Stimulated activated effector memory CD8-positive, alpha-beta T cell treated with anti-CD3 and anti-CD28 coated beads, Interleukin-12 subunit alpha, Interleukin-12 subunit beta, amount 100 ng/mL, for 72 hours (primary cell): ENCODE measurements around the gene COL13A1.

Experiments used
- ATAC-seq: fragments of 150-1000 bp; cut with Tn5 transposase; 2 replicates; pipeline ENCODE4 v1.10.0; 2021
- DNase-seq, 2 donors: peaks; one replicate each; pipeline ENCODE4 v3.0.0; 2021 to 2022; ENCODE audit warnings: low spot score in 2 of 2
- H3K27ac Mint-ChIP-seq: one replicate; pipeline ENCODE4 v1.8.0; 2022; ENCODE audit warnings: mild to moderate bottlenecking, mixed read lengths
- H3K36me3 Mint-ChIP-seq: one replicate; pipeline ENCODE4 v1.8.0; 2022; ENCODE audit warnings: mild to moderate bottlenecking, mixed read lengths
- H3K4me1 Mint-ChIP-seq: one replicate; pipeline ENCODE4 v1.8.0; 2022; ENCODE audit warnings: mixed read lengths
- H3K4me3 Mint-ChIP-seq: one replicate; pipeline ENCODE4 v1.8.0; 2022; ENCODE audit warnings: mild to moderate bottlenecking, mixed read lengths
- H3K9me3 Mint-ChIP-seq: one replicate; pipeline ENCODE4 v1.8.0; 2022; ENCODE audit warnings: mixed read lengths

Gene COL13A1

DNA sequence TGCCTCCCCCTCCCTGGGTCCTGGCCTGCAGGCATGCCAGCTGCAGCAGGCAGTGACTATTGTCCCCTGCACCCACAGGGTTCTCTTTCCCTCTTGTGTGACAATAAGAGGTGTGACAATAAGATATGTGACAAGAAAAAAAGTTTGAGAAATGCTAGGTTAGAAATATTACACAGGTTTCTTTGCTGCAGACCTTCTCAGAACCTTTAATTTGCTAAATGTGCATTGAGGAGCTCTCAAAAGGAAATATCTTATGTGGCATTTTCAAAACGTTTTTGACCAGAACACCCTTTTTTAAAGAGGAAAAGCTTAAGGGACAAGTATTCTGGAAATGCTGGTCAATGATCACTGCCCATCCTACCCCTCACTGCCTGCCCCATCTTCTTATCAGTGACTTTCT, 117.5 kb downstream of the COL13A1 start:
- no peak for ATAC-seq
- Mint-ChIP-seq H3K9me3 (no peaks in the 10 kb centered on the region), H3K4me3 (no peak overlapping the region), H3K27ac (no peak overlapping the region), H3K4me1 (no peaks in the 10 kb centered on the region), H3K36me3 (no peaks in the 10 kb centered on the region)
- DNase-seq = no peak

DNA sequence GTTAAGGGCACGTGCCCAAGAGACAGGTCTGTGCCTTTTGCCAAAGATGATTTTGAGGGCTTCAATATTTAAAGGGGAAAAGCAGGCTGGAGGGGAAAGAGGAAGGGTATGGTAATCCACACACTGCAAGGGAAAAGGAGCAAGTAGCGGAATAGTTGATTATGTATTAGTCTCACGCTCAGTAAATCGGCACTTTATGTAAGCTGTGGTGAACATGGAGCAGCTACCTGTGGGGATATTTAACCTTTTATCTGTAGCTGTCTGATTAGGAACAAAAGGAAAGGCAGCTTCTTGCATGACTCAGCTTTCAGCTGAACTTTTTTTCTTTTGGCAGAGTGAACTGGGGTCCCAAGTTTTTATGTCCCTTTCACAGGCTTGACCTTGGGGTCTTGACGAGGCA, 123.4 kb downstream of the COL13A1 start:
- no peak for DNase-seq
- Mint-ChIP-seq H3K9me3 (peaks cover 4% of the 10 kb centered on the region), H3K27ac (no peak overlapping the region), H3K4me1 (no peaks in the 10 kb centered on the region), H3K4me3 (no peak overlapping the region), H3K36me3 (no peaks in the 10 kb centered on the region)
- ATAC-seq = no peak

GRCh38 chr10:69928339-69928738, 126.6 kb downstream of the COL13A1 start:
- Mint-ChIP-seq H3K9me3 (peaks cover 4% of the 10 kb centered on the region), H3K4me1 (no peaks in the 10 kb centered on the region)
- ATAC-seq = no peak

GRCh38 chr10:69929575-69929974, 127.9 kb downstream of the COL13A1 start:
- peaks cover 4% of the 10 kb centered on the region for H3K9me3 Mint-ChIP-seq
- DNase-seq = no peak
- H3K4me1 Mint-ChIP-seq = no peaks in the 10 kb centered on the region
- H3K4me3 Mint-ChIP-seq = no peak overlapping the region
- no peak overlapping the region for H3K27ac Mint-ChIP-seq
- H3K36me3 Mint-ChIP-seq = no peaks in the 10 kb centered on the region
- no peak for ATAC-seq

More at GRCh38 chr10:69928339-69928738, 126.6 kb downstream of the COL13A1 start:
- Mint-ChIP-seq H3K4me3 (no peak overlapping the region), H3K36me3 (no peaks in the 10 kb centered on the region), H3K27ac (no peak overlapping the region)
- no peak for DNase-seq

- no peak for DNase-seq
- Mint-ChIP-seq H3K9me3 (no peaks in the 10 kb centered on the region), H3K4me1 (no peaks in the 10 kb centered on the region)
Observed at GRCh38 chr10:69934768-69935167, 133.1 kb downstream of the COL13A1 start.

DNA sequence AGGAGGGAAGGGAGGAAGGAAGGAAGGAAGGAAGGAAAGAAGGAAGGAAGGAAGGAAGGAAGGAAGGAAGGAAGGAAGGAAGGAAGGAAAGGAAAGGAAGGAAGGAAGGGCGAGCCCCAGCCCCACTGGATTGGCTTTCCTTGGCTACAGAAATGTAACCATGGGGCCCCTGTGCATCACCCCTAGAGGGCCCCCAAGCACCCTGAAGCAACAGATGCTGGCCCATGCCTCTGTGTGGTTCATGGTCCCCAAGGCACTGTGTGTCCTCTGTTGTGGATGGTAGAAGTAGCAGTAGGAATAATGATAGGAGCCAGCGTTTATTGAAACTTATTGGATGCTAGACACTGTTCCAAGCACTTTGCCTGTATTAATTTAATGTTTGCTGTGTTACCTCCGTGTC, 134.4 kb downstream of the COL13A1 start:
- H3K4me3 Mint-ChIP-seq = no peak overlapping the region
- H3K9me3 Mint-ChIP-seq = no peaks in the 10 kb centered on the region
- no peaks in the 10 kb centered on the region for H3K4me1 Mint-ChIP-seq
- no peak overlapping the region for H3K27ac Mint-ChIP-seq
- no peak for ATAC-seq
- no peaks in the 10 kb centered on the region for H3K36me3 Mint-ChIP-seq
- DNase-seq = no peak

More at GRCh38 chr10:69934768-69935167, 133.1 kb downstream of the COL13A1 start:
- H3K4me3 Mint-ChIP-seq = no peak overlapping the region
- H3K27ac Mint-ChIP-seq = no peak overlapping the region
- H3K36me3 Mint-ChIP-seq = no peaks in the 10 kb centered on the region
- no peak for ATAC-seq

- H3K9me3 Mint-ChIP-seq = no peaks in the 10 kb centered on the region
- no peaks in the 10 kb centered on the region for H3K36me3 Mint-ChIP-seq
- no peaks in the 10 kb centered on the region for H3K4me1 Mint-ChIP-seq
- DNase-seq (no peak), ATAC-seq (no peak)
- H3K4me3 Mint-ChIP-seq = no peak overlapping the region
- H3K27ac Mint-ChIP-seq = no peak overlapping the region
Observed at GRCh38 chr10:69938541-69938991, 136.9 kb downstream of the COL13A1 start.

GRCh38 chr10:69939061-69939460, 137.4 kb downstream of the COL13A1 start:
- Mint-ChIP-seq H3K4me1 (no peaks in the 10 kb centered on the region), H3K27ac (no peak overlapping the region), H3K4me3 (no peak overlapping the region), H3K9me3 (no peaks in the 10 kb centered on the region), H3K36me3 (no peaks in the 10 kb centered on the region)
- ATAC-seq (no peak), DNase-seq (no peak)

DNA sequence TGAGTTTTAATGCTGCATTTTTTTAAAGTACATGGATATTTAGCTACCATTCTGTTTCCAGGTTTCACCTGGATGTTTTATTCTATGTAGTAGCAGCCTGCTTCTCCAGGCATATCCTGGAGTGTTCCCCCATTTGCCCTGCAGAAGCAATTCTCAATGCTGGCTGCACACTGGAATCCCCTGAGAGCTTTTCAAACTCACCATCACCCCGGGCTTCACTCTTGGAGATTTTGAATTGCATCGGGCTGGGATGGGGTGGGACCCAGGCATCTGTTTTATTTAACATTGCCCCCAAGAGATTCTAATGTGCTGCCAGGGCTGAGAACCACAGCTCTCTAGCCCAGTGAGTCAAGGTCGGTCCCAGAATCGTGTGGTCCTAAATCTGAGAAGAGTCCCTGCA, 137.8 kb downstream of the COL13A1 start:
- H3K36me3 Mint-ChIP-seq = no peaks in the 10 kb centered on the region
- DNase-seq = no peak
- no peaks in the 10 kb centered on the region for H3K4me1 Mint-ChIP-seq
- no peak overlapping the region for H3K27ac Mint-ChIP-seq
- H3K4me3 Mint-ChIP-seq = no peak overlapping the region
- no peaks in the 10 kb centered on the region for H3K9me3 Mint-ChIP-seq
- ATAC-seq = no peak

- no peak overlapping the region for H3K27ac Mint-ChIP-seq
- H3K4me1 Mint-ChIP-seq = no peaks in the 10 kb centered on the region
- H3K4me3 Mint-ChIP-seq = no peak overlapping the region
- ATAC-seq (no peak), DNase-seq (no peak)
- H3K36me3 Mint-ChIP-seq = no peaks in the 10 kb centered on the region
- no peaks in the 10 kb centered on the region for H3K9me3 Mint-ChIP-seq
Observed at GRCh38 chr10:69941730-69942129, 140.0 kb downstream of the COL13A1 start.

GRCh38 chr10:69943292-69943820, 141.7 kb downstream of the COL13A1 start:
- no peak for DNase-seq
- Mint-ChIP-seq H3K4me1 (no peaks in the 10 kb centered on the region), H3K9me3 (no peaks in the 10 kb centered on the region), H3K4me3 (no peak overlapping the region), H3K36me3 (no peaks in the 10 kb centered on the region), H3K27ac (no peak overlapping the region)
- no peak for ATAC-seq

DNA sequence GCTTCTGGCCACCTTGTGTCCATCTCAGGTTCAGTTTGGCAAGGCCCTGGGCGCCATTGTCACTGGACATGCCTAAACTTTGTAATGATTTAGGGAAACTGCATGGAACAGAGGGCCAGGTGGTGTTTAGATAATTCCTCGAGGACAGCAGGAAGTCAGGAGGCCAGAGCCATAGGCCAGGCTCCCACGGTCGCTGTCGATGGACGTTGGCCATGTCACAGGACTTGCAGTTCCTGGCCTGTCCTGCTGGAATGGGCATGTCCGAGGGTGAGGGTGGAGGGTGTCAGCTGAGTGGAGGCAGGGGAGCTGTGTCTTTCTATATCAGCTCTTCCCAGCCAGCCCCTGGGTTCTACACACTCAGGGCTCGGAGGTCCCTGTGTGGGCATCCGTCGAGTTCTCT, 143.1 kb downstream of the COL13A1 start:
- no peak overlapping the region for H3K4me3 Mint-ChIP-seq
- ATAC-seq (no peak), DNase-seq (no peak)
- no peak overlapping the region for H3K27ac Mint-ChIP-seq
- no peaks in the 10 kb centered on the region for H3K36me3 Mint-ChIP-seq
- H3K4me1 Mint-ChIP-seq = no peaks in the 10 kb centered on the region
- H3K9me3 Mint-ChIP-seq = no peaks in the 10 kb centered on the region

GRCh38 chr10:69948261-69948660, 146.6 kb downstream of the COL13A1 start:
- no peak overlapping the region for H3K27ac Mint-ChIP-seq
- H3K4me1 Mint-ChIP-seq = no peaks in the 10 kb centered on the region
- H3K9me3 Mint-ChIP-seq = no peaks in the 10 kb centered on the region
- no peak overlapping the region for H3K4me3 Mint-ChIP-seq
- ATAC-seq = no peak
- H3K36me3 Mint-ChIP-seq = no peaks in the 10 kb centered on the region
- DNase-seq = no peak

- H3K9me3 Mint-ChIP-seq = no peaks in the 10 kb centered on the region
- no peaks in the 10 kb centered on the region for H3K36me3 Mint-ChIP-seq
- DNase-seq = no peak
- no peak for ATAC-seq
- no peaks in the 10 kb centered on the region for H3K4me1 Mint-ChIP-seq
- H3K4me3 Mint-ChIP-seq = no peak overlapping the region
- H3K27ac Mint-ChIP-seq = no peak overlapping the region
Observed at GRCh38 chr10:69949770-69950169, 148.1 kb downstream of the COL13A1 start.

- no peak overlapping the region for H3K4me3 Mint-ChIP-seq
- H3K36me3 Mint-ChIP-seq = no peaks in the 10 kb centered on the region
- DNase-seq (no peak), ATAC-seq (no peak)
- no peak overlapping the region for H3K27ac Mint-ChIP-seq
- no peaks in the 10 kb centered on the region for H3K4me1 Mint-ChIP-seq
- no peaks in the 10 kb centered on the region for H3K9me3 Mint-ChIP-seq
Observed at GRCh38 chr10:69951658-69952057, 150.0 kb downstream of the COL13A1 start.

GRCh38 chr10:69952069-69952800, 150.5 kb downstream of the COL13A1 start:
- H3K27ac Mint-ChIP-seq = no peak overlapping the region
- H3K4me3 Mint-ChIP-seq = no peak overlapping the region
- DNase-seq (no peak), ATAC-seq (no peak)
- no peaks in the 10 kb centered on the region for H3K9me3 Mint-ChIP-seq
- no peaks in the 10 kb centered on the region for H3K4me1 Mint-ChIP-seq
- no peaks in the 10 kb centered on the region for H3K36me3 Mint-ChIP-seq
